HG02840 (cell line): ENCODE measurements around the gene FOCAD.
"Not testable (repeated sequence)": the region's sequence is repeated elsewhere in the genome, so short reads cannot be mapped to it uniquely, and the experiment has no call there.

ENCODE experiments used
- ATAC-seq: cut with Tn5 transposase; IDR thresholded peaks from one replicate; pipeline ENCODE4 v1.9.1; 2021; ENCODE audit warnings: mild to moderate bottlenecking, moderate library complexity, moderate number of reproducible peaks; ENCODE audit not compliant: unreplicated experiment, low FRiP score

The FOCAD gene

GRCh38 chr9:20684035-20684874, at the start of gene FOCAD:
Gene FOCAD, plus strand, starts transcription at chr9:20684259. Its CDS starts 31,095 bp downstream, at chr9:20715354.
- peak; percentile 99 for ATAC-seq

GRCh38 chr9:20634895-20635294, 49.2 kb upstream of the FOCAD start:
- no peak for ATAC-seq

DNA sequence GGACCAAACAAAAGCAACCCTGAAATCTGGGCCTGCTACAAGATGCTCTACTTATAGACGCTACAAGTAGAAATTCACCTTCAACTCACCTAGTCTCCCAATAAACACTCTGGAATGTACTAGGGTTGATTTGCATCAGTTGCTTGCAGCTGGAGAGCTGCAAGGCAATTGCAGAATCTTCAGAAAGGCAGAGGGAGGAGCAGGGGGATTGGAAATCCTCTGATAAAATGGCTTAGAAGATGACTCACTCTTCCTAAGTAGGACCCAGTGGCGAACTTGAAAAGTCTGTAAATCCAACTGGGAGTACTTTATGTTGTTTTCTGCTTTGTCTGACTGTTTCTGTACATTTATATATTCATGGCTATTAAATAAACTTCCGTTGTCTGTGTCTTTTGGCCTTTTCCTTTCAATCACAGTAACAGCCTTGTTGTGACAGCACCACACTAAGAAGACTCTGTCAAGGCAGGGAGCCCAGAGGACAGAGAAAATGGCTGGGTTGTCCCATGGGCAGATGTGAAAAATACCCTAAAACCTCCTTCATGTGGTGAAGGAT, 47.1 kb upstream of the FOCAD start:
- ATAC-seq: no peak

DNA sequence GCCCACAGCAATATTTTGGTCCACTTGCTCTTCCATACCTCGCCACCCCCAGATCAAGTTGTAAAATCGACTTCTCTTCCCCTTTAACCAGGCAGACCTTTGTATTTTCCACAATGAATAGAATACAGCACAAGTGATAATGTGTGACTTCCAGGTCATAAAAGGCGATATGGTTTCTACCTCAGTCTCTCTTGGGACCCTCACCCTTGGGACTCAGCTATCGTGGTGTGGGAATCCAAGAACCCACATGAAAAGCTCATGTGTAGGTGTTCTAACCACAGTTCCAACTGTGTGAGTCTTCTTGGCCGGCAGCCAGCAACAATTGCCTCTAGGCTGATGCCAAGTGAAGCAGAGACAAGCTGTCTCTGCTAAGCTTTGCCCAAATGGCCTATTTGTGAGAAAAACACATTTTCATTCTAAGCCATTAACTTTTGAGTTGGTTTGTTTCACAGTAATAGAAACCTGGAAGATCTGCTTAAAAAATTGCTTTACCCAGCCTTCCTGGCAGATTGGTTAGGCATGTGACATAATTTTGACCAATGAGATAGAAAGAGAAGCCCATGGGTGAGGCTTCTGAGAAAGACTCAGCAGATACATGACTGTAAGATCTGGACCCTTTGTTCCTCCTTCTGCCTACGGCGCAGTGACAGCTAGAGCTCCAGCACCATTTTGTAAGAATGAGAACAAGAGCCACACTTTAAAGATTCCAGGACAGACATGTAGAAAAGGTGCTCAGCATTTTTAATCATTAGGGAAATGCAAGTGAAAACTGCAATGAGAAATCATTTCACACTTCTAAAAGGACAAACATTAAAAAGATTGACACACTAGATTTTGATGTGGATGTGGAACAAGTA, 43.5 kb upstream of the FOCAD start:
- peak; percentile 89 for ATAC-seq

- ATAC-seq: no peak
These were observed 42.0 kb upstream of the FOCAD start for GRCh38 chr9:20642045-20642444.

- ATAC-seq: no peak
These were observed 40.4 kb upstream of the FOCAD start for GRCh38 chr9:20643660-20644059.

GRCh38 chr9:20646656-20647055, 37.4 kb upstream of the FOCAD start:
- no peak for ATAC-seq

DNA sequence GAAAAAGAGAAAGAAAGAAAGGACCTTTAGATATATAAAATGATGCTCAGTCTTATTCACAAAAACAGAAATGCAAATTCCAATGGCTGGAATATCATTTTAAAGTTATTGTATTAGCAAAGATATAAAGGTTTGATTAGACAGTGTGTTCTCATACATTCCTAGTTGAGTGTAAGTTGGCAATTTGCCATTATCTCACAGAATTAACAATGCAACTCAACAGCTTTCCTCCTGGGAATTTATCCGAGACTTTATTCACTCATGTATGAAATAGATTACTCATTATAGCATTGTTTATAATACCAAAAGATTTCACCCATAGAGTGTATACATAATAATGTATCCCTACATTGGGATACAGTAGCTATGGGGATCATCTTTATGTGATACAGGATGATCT, 34.7 kb upstream of the FOCAD start:
- ATAC-seq: no peak

- no peak for ATAC-seq
These were observed 33.7 kb upstream of the FOCAD start for GRCh38 chr9:20650313-20650712.

GRCh38 chr9:20650750-20651299, 33.2 kb upstream of the FOCAD start:
- no peak for ATAC-seq

DNA sequence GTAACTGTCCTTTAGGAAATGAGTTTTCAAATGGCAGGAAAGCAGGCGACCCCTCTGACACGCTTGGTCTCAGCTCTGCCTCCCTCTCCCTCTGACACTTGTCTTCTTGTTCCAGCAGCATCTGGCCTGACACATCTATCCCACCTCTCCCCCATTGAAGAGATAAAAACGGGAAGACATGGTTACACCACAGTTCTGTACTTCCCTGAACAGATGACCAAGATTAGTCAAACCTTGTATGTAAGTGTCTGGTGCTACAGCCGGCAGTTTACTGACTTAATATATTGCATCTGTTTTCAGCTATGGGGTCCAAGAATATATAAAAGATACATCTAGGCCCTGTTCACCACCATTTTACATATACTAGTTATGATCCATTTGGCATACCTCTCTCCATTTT, 32.1 kb upstream of the FOCAD start:
- ATAC-seq: no peak

DNA sequence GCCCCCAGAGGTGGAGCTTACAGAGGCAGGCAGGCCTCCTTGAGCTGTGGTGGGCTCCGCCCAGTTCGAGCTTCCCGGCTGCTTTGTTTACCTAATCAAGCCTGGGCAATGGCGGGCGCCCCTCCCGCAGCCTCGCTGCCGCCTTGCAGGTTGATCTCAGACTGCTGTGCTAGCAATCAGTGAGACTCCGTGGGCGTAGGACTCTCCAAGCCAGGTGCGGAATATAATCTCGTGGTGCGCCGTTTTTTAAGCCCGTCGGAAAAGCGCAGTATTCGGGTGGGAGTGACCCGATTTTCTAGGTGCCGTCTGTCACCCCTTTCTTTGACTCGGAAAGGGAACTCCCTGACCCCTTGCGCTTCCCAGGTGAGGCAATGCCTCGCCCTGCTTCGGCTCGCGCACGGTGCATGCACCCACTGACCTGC, 25.8 kb upstream of the FOCAD start:
- not testable (repeated sequence) for ATAC-seq

- no peak for ATAC-seq
These were observed 25.2 kb upstream of the FOCAD start for GRCh38 chr9:20658677-20659473.

DNA sequence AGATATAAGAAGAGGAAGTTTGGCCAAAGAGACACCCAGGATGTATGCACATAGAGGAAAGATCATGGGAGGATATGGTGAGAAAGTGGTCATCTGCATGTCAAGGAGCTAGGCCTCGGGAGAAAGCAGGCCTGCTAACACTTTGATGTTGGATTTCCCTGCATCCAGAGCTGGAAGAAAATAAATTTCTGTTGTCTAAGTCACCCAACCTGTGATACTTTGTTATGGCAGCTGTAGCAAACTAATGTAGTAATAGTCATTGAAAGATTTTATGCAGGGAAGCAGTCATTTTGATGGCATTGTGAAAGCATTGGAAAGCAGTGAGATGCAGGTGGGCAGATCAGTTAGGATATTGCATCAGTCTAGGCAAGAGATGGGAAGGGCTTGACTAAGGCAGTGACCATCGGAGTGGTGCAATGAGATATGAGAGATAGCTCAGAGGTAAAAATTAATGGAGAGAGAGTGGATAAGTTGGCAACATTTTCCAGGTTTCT, 24.5 kb upstream of the FOCAD start:
- ATAC-seq: no peak

GRCh38 chr9:20662156-20662555, 21.9 kb upstream of the FOCAD start:
- no peak for ATAC-seq

DNA sequence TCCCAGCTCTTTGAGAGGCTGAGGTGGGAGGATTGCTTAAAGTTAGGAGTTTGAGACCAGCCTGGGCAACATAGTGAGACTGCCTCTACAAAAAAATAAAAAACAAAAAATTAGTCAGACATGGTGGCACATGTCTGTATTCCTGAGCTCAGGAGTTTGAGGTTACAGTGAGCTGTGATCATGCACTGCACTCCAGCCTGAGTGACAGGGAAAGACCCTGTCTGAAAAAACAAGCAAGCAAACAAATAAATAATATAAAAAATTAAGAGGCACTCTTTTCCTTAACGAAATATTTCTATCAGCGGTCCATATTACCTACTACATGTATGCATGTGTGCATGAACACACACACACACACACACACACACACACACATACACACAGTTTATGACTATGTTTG, 20.9 kb upstream of the FOCAD start:
- no peak for ATAC-seq

GRCh38 chr9:20664501-20664900, 19.6 kb upstream of the FOCAD start:
- ATAC-seq: no peak

DNA sequence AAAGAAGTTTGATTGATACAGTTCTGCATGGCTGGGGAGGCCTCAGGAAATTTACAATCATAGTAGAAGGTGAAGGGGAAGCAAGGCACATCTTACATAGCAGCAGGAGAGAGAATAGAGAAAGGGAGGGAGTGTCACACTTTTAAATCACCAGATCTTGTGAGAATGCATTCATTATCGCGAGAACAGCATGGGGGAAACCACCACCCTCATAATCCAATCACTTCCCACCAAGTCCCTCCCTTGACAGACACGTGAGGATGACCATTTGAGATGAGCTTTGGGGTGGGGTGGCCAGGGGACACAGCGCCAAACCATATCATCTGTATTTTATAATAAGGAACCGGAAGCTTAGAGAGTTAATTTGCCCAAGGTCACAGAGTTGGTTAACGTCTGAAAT, 13.7 kb upstream of the FOCAD start:
- no peak for ATAC-seq

GRCh38 chr9:20671635-20672034, 12.4 kb upstream of the FOCAD start:
- no peak for ATAC-seq

GRCh38 chr9:20673537-20673936, 10.5 kb upstream of the FOCAD start:
- ATAC-seq: not testable (repeated sequence)
